GM03348 (cell line): Measurements from ENCODE around the gene LRFN2.

Experiments
- DNase-seq: peaks from one replicate; pipeline ENCODE4 v3.0.0; 2012; ENCODE audit warnings: low spot score

LRFN2 gene

DNA sequence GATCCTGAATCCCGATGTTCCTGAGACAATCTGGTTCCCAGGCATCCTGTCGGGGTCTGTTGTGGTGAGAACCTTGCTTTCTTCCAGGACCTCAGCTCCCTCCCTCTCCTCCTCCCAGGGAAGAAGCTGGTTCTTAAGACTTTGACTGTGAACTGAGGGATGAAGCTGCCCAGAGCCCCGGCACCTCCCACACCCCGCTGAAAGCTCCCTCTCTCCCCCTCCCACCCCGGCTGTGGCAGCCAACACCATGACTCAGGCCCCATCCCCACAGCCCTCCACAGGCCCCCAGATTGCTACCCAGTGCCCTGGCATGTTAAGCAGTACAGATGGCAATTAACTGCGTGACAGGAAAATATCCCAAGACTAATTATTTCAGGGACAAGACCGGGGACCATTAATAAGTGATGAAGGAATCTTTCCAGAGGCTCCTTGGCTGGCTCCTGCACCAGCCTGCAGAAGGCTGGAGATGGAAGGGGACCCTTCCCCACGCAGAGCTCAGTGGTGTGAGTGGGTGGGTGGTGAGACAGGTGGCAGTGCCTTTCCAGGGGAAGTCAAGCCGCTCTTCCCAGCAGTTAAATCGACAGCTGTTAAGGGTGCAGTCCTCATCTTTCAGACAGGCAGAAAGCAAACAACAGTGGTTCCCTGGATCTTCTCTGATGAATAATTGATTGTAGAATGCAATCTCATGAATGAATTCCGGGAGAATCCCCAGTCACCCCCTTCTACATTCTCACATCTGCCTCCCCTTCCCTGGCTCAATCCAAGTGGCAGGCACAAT lies 237.9 kb downstream of the LRFN2 start:
- DNase-seq, result peak; percentile 2

DNA sequence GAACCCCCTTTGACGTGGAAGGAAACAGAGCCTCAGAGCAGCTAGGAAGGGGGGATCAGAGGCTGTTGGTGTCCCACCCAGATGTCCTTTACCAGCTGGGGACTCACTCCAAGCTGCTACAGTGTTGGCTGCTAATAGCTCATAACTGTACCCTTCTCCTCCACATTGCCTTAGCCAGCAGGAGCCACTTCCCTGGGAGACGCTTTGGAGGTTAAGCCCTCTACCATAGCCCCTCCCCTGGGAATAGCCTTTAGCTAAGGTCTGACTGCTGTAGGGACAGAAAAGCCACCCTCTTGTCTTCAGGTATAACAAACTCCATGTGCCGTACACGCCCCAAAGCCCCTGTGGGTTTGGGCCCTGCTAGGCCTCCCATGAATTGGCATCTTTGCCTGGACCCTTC lies 238.6 kb downstream of the LRFN2 start:
- DNase-seq, result peak; percentile 2

DNA sequence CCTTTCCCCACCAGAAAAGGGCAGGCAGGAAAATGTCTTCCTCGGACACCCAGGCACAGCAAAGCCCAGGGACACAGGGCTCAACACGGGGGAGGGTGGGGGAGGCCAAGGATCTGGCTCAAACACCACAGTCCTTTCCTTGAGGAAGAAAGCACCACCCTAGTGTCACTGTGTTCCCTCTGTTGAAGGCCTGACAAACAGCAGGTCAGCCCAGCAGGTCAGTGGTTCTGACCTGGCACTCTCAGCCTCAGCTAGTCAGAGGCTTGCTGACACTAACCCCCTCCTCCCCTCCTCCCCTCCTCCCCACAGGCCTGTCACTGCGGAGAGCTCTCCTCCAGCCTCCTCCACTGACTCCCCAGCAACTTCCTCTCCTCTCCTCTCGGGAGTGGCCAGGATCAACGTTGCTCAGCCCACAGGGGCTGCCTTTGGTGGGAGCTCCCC lies 239.6 kb downstream of the LRFN2 start:
- DNase-seq, result no peak

DNA sequence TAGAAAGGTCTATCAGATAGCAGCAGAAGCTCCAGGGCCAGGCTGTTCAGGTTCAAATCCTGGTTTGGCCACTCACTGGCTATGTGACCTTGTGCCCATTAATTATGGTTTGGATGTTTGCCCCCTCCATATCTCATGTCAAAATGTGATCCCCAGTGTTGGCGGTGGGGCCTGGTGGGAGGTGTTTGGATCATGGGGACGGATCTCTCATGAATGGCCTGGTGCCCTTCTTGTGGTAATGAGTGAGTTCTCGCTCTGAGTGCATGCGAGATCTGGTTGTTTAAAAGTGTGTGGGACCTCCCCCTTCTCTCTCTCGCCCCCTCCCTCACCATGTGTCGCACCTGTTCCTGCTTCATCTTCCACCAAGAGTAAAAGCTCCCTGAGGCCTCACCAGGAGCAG lies 240.9 kb downstream of the LRFN2 start:
- DNase-seq, result no peak

DNA sequence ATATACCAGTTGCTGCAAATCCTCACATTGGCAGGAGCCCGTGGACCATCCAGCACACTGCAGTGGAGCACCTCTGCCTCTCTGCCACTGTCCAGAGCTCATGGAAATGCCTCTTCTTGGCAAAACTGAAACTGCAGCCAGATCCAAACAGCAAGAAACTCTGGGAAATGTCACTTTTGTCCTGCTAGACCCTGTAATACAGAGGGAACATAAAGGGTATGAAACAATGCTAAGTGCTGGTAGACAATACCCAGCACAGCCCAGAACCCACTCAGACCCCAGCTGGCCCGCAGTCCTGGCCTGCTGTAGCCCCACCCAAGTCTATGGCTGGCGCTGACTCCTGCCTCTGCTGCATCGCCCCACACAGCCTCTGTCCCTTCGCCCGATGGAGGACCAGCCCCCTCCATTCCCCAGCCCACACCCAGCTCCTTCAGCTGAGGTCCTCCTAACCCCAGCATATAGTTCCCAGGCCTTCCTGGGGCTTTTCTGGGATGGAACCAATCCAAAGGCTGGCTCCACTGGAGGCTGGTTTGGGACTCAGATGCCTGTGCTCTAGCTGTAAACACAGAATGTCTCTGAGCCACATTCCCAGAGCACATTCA lies 242.5 kb downstream of the LRFN2 start:
- DNase-seq, result no peak

DNA sequence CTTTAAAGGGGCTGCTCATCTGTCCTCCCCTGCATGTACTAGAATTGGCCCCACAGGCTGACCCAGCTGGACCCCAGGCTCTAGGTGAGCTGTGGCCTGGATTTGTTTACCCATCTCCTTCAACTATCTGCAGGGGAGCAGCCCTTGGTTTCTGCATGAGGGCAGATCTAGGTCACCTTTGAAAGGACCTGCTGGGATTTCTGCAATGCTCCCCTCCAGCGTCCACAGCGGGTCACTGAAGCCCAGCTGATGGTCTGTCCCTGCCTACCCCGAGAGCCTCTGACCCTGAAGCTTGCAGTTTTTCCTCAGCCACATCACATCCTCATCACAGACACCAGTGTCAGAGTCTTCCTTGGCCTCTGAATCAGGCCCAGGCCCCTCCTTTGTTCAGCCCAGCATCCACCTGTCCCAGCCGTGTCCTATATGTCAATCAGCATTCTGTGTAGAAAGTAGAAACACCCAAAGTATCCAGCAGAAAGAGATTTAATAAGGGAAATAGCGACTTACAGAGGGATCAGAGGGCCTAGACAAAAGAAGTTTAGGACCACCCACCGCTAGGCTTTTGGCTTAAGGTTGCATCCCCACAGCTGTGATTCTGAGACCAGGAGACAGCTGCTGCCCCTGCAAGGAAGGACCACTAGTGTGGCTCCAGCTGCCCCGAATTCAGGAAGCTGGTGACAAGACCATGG lies 243.1 kb downstream of the LRFN2 start:
- DNase-seq, result no peak

DNA sequence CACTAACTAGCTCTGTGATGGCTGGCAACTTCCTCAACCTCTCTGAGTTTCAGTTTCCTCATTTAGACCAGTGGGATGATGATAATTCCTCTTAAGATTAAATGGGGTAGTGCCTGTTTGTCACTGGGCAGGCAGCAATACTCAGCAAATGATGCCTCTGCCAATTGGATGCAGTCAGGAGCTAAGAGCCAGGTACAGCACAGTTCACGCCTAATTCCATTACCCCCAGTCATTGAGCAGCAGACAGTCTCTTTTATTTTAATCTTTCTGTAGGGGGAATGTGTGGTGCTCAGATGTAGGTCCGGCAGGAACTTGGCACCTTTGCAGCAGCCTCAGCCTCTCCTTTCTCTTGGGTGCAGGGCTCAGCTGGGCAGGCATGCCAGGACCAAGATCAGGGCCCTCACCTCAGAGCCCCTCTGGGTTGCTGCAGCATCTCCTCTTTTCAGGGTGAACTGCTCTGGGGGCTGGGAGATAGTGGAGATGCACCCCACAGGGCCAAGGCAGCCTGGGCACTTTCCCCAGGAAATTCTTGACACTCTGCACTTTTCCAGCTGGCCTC lies 243.8 kb downstream of the LRFN2 start:
- no peak for DNase-seq

DNA sequence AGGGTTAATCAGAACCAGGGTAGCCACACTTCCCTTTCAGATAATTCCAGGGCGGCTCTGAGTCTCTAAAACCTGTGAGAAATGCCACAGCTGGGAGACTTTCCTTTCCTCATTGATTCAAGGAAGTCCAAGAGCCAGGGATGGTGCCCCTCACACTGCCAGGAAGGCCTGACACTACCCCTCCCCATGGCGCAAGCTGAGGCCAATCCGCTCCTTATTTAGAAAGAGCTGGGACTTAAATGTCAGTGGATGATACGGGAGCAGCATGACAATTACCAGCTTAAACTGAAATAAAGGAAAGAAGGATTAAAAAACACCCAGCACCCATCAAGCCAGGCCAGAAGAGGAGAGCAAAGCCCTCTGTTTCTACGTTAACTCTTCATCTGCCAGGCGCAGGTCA lies 244.4 kb downstream of the LRFN2 start:
- DNase-seq, result no peak

DNA sequence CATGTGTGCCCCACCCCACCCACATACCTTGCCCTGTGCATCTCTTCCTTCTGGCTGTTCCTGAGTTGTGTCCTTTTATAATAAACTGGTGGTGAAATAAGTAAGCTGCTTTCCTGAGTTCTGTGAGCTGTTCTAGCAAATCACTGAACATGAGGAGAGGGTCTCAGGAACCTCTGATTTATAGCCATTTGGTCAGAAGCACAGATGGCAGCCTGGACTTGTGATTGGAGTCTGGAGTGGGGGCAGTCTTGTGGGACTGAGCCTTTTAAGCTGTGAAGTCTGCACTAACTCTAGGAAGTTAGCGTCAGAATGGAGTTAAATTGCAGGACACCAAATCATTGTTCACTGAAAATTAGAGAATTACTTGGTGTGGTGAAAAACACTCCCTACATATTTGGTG lies 245.4 kb downstream of the LRFN2 start:
- no peak for DNase-seq
